H9 (cell line): ENCODE data around the gene NSMF. TPM values are rescaled to one million over a fixed set of nuclear protein-coding genes. Genes with fewer than 3 reads are reported as not detected.

ENCODE experiments used
- DNase-seq: peaks from one replicate; pipeline ENCODE4 v3.0.0-alpha.2; 2017
- H2AFZ ChIP-seq: one replicate; pipeline ENCODE4 v1.6.1; 2013; ENCODE audit warnings: mild to moderate bottlenecking, low read length, control low read depth, moderate library complexity
- H2AK5ac ChIP-seq: 2 replicates; pipeline ENCODE4 v1.6.1; 2013; ENCODE audit warnings: low read length, control low read depth, mixed read lengths; ENCODE audit not compliant: insufficient read length
- H2BK120ac ChIP-seq: one replicate; pipeline ENCODE4 v1.6.1; 2013; ENCODE audit warnings: low read depth, mild to moderate bottlenecking, low read length, control low read depth, inconsistent platforms; ENCODE audit not compliant: poor library complexity, severe bottlenecking
- H2BK12ac ChIP-seq: 2 replicates; pipeline ENCODE4 v1.6.1; 2013; ENCODE audit warnings: low read length, control low read depth, mixed read lengths, low read depth; ENCODE audit not compliant: insufficient read length
- H2BK15ac ChIP-seq: 2 replicates; pipeline ENCODE4 v1.6.1; 2013; ENCODE audit warnings: low read depth, low read length, control low read depth
- H2BK20ac ChIP-seq: one replicate; pipeline ENCODE4 v1.6.1; 2013; ENCODE audit warnings: low read depth, mild to moderate bottlenecking, low read length, control low read depth, inconsistent platforms; ENCODE audit not compliant: poor library complexity, severe bottlenecking
- H2BK5ac ChIP-seq: 2 replicates; pipeline ENCODE4 v1.6.1; 2013; ENCODE audit warnings: low read length, control low read depth, mixed read lengths; ENCODE audit not compliant: insufficient read length
- H3K14ac ChIP-seq: 2 replicates; pipeline ENCODE4 v1.6.1; 2013; ENCODE audit warnings: low read length, control low read depth; ENCODE audit not compliant: insufficient read depth
- H3K18ac ChIP-seq: 2 replicates; pipeline ENCODE4 v1.6.1; 2013; ENCODE audit warnings: low read depth, mild to moderate bottlenecking, mixed read lengths, low read length, control low read depth; ENCODE audit not compliant: insufficient read length
- H3K23ac ChIP-seq: 2 replicates; pipeline ENCODE4 v1.6.1; 2013; ENCODE audit warnings: low read length, control low read depth, mixed read lengths, low read depth; ENCODE audit not compliant: insufficient read length
- H3K23me2 ChIP-seq: 2 replicates; pipeline ENCODE4 v1.6.1; 2013; ENCODE audit warnings: low read depth, mild to moderate bottlenecking, mixed read lengths, low read length, control low read depth; ENCODE audit not compliant: insufficient read length, poor library complexity, severe bottlenecking
- H3K27ac ChIP-seq: 2 replicates; pipeline ENCODE4 v1.5.1; 2013; ENCODE audit warnings: low read length, control low read depth, mixed read lengths, low read depth; ENCODE audit not compliant: insufficient read length
- H3K27me3 ChIP-seq: 2 replicates; pipeline ENCODE4 v1.6.1; 2013; ENCODE audit warnings: low read length, control low read depth, inconsistent platforms; ENCODE audit not compliant: insufficient read depth
- H3K4ac ChIP-seq: 2 replicates; pipeline ENCODE4 v1.6.1; 2013; ENCODE audit warnings: low read depth, mild to moderate bottlenecking, control low read depth, inconsistent platforms, low read length, moderate library complexity
- H3K4me1 ChIP-seq: 2 replicates; pipeline ENCODE4 v1.6.1; 2013; ENCODE audit warnings: low read length, control low read depth, inconsistent platforms; ENCODE audit not compliant: insufficient read depth
- H3K4me2 ChIP-seq: 2 replicates; pipeline ENCODE4 v1.6.1; 2013; ENCODE audit warnings: low read length, control low read depth, mixed read lengths; ENCODE audit not compliant: insufficient read length, insufficient read depth
- H3K56ac ChIP-seq: 2 replicates; pipeline ENCODE4 v1.6.1; 2013; ENCODE audit warnings: low read depth, mild to moderate bottlenecking, mixed read lengths, low read length, control low read depth; ENCODE audit not compliant: insufficient read length
- H3K79me1 ChIP-seq: 2 replicates; pipeline ENCODE4 v1.6.1; 2013; ENCODE audit warnings: low read depth, mild to moderate bottlenecking, moderate library complexity, low read length, control low read depth, inconsistent platforms; ENCODE audit not compliant: insufficient read depth, poor library complexity, severe bottlenecking
- H3K79me2 ChIP-seq: 2 replicates; pipeline ENCODE4 v1.6.1; 2013; ENCODE audit warnings: low read length, control low read depth, inconsistent platforms; ENCODE audit not compliant: insufficient read depth
- H3K9ac ChIP-seq: 2 replicates; pipeline ENCODE4 v1.6.1; 2013; ENCODE audit warnings: low read length, control low read depth, mixed read lengths; ENCODE audit not compliant: insufficient read length; ENCODE audit errors: extremely low read depth
- H3K9me3 ChIP-seq: one replicate; pipeline ENCODE4 v1.6.1; 2013; ENCODE audit warnings: low read depth, low read length, inconsistent platforms; ENCODE audit not compliant: control insufficient read depth
- H3T11ph ChIP-seq: one replicate; pipeline ENCODE4 v1.6.1; 2013; ENCODE audit warnings: mild to moderate bottlenecking, low read length, control low read depth, inconsistent platforms
- H4K20me1 ChIP-seq: one replicate; pipeline ENCODE4 v1.6.1; 2013; ENCODE audit not compliant: control insufficient read depth, insufficient read length, insufficient read depth
- H4K5ac ChIP-seq: 2 replicates; pipeline ENCODE4 v1.6.1; 2013; ENCODE audit warnings: low read depth, mild to moderate bottlenecking, mixed read lengths, low read length, control low read depth; ENCODE audit not compliant: insufficient read length
- H4K8ac ChIP-seq: replicated peaks from 2 replicates; pipeline ENCODE4 v1.6.1; 2013; ENCODE audit warnings: low read length, control low read depth, mixed read lengths, low read depth; ENCODE audit not compliant: insufficient read length
- H4K91ac ChIP-seq: 2 replicates; pipeline ENCODE4 v1.6.1; 2013; ENCODE audit warnings: low read depth, mild to moderate bottlenecking, moderate library complexity, mixed read lengths, low read length, control low read depth; ENCODE audit not compliant: insufficient read length
- H3K27ac Mint-ChIP-seq, 3 experiments: 2 replicates in 2 of 3; 3 replicates in 1 of 3; pipeline ENCODE4 v1.8.0; 2020 to 2021; ENCODE audit warnings: mixed read lengths in 3 of 3, mild to moderate bottlenecking in 1 of 3, moderate library complexity in 1 of 3
- H3K27me3 Mint-ChIP-seq: 2 replicates; pipeline ENCODE4 v1.8.0; 2021; ENCODE audit warnings: low read depth, mild to moderate bottlenecking, moderate library complexity, mixed read lengths
- H3K36me3 Mint-ChIP-seq, 3 experiments: 2 replicates in 2 of 3; 3 replicates in 1 of 3; pipeline ENCODE4 v1.8.0; 2020 to 2021; ENCODE audit warnings: low read depth in 3 of 3, mixed read lengths in 3 of 3; ENCODE audit not compliant: insufficient read depth in 1 of 3
- H3K4me1 Mint-ChIP-seq, 2 experiments: 2 replicates each; pipeline ENCODE4 v1.8.0; 2020; ENCODE audit warnings: mixed read lengths in 2 of 2
- H3K4me3 Mint-ChIP-seq, 2 experiments: 2 replicates in 1 of 2; 3 replicates in 1 of 2; pipeline ENCODE4 v1.8.0; 2020 to 2021; ENCODE audit warnings: mild to moderate bottlenecking in 2 of 2, mixed read lengths in 2 of 2, moderate library complexity in 1 of 2
- H3K9me3 Mint-ChIP-seq, 2 experiments: 2 replicates in 1 of 2; 3 replicates in 1 of 2; pipeline ENCODE4 v1.8.0; 2020; ENCODE audit warnings: mild to moderate bottlenecking in 2 of 2, mixed read lengths in 2 of 2, moderate library complexity in 1 of 2
- WGBS: extraction: QIAGEN DNeasy Blood & Tissue Kit; methylation state at CpG from one replicate; pipeline ENCODE4 v1.1.7; 2013; ENCODE audit warnings: missing lambda C conversion rate, low lambda C conversion rate, mixed read lengths; ENCODE audit not compliant: insufficient read length; ENCODE audit errors: extremely low coverage; 5-methylcytosine and 5-hydroxymethylcytosine counted together
- total RNA-seq: library from RNA; stranded (reverse); gene quantifications from 2 replicates; pipeline ENCODE4 v1.2.1, GENCODE V29; 2021
- TF ChIP-seq, protein P1 (sequence below): fragments of 200-600 bp; sonication (generic); conservative IDR thresholded peaks from 3 replicates; pipeline ENCODE4 v1.8.0; 2021; ENCODE audit warnings: antibody characterized with exemption, mild to moderate bottlenecking

Gene NSMF
- total RNA-seq, 1 experiment from 2014 or later, result 46.3 TPM

- H2AFZ ChIP-seq, result no peak overlapping the region
- Mint-ChIP-seq H3K4me3 (no peak overlapping the region), H3K9me3 (peaks cover 28% of the 10 kb centered on the region in 2 experiments), H3K27ac (no peak overlapping the region), H3K36me3 (peaks cover 0 to 14% (median 6%) of the 10 kb centered on the region in 3 experiments; a peak in 5 of 7 replicates), H3K27me3 (peaks cover 23% of the 10 kb centered on the region), H3K4me1 (peaks cover 4 to 5% of the 10 kb centered on the region in 2 experiments; a peak in 3 of 4 replicates)
- H3K18ac ChIP-seq, result no peak overlapping the region
- H3K23ac ChIP-seq, result no peak overlapping the region
- no peaks in the 10 kb centered on the region for H3K27me3 ChIP-seq
- peaks cover 3% of the 10 kb centered on the region for H3K9me3 ChIP-seq
- WGBS, result no CpG with 5 or more reads among the region's 3 CpGs
- TF ChIP-seq, protein P1, sequence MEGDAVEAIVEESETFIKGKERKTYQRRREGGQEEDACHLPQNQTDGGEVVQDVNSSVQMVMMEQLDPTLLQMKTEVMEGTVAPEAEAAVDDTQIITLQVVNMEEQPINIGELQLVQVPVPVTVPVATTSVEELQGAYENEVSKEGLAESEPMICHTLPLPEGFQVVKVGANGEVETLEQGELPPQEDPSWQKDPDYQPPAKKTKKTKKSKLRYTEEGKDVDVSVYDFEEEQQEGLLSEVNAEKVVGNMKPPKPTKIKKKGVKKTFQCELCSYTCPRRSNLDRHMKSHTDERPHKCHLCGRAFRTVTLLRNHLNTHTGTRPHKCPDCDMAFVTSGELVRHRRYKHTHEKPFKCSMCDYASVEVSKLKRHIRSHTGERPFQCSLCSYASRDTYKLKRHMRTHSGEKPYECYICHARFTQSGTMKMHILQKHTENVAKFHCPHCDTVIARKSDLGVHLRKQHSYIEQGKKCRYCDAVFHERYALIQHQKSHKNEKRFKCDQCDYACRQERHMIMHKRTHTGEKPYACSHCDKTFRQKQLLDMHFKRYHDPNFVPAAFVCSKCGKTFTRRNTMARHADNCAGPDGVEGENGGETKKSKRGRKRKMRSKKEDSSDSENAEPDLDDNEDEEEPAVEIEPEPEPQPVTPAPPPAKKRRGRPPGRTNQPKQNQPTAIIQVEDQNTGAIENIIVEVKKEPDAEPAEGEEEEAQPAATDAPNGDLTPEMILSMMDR, result no peak
- no peak overlapping the region for H3K9ac ChIP-seq
- no peak overlapping the region for H3K14ac ChIP-seq
- H2BK15ac ChIP-seq, result no peak overlapping the region
- no peak overlapping the region for H2AK5ac ChIP-seq
- H2BK5ac ChIP-seq, result no peak overlapping the region
- no peaks in the 10 kb centered on the region for H3K79me1 ChIP-seq
- no peak overlapping the region for H3K27ac ChIP-seq
- H2BK120ac ChIP-seq, result no peak overlapping the region
- H4K91ac ChIP-seq, result no peak overlapping the region
- H4K20me1 ChIP-seq, result no peaks in the 10 kb centered on the region
- H3K79me2 ChIP-seq, result no peaks in the 10 kb centered on the region
- H3T11ph ChIP-seq, result no peak overlapping the region
- H3K4me1 ChIP-seq, result no peaks in the 10 kb centered on the region
- H3K4ac ChIP-seq, result no peak overlapping the region
- H3K4me2 ChIP-seq, result no peak overlapping the region
- H2BK20ac ChIP-seq, result no peak overlapping the region
- H4K5ac ChIP-seq, result no peak overlapping the region
- no peak for DNase-seq
- no peaks in the 10 kb centered on the region for H3K23me2 ChIP-seq
- no peak overlapping the region for H3K56ac ChIP-seq
- no peak overlapping the region for H4K8ac ChIP-seq
- no peak overlapping the region for H2BK12ac ChIP-seq
These were observed 16.5 kb upstream of the NSMF start for GRCh38 chr9:137475666-137476065.
